Endothelial cell of umbilical vein (primary cell): Measurements from ENCODE around the gene RAP1GAP2. TPM values are rescaled to one million over a fixed set of nuclear protein-coding genes. Genes with fewer than 3 reads are reported as not detected.
"Not testable (repeated sequence)": the region's sequence is repeated elsewhere in the genome, so short reads cannot be mapped to it uniquely, and the experiment has no call there.

ENCODE experiments used
- BruUV-seq: library from RNA; stranded (reverse); fragments of 400-500 nt; replicated peaks from 2 replicates; lab custom pipeline; 2021; lab: Mats Ljungman, UMichigan
- CTCF ChIA-PET: fragments of 300-600, 350-600 bp; sonication (Branson Sonifier 250); formaldehyde crosslinking; loops from one replicate; lab custom pipeline; 2021; ENCODE audit warnings: antibody characterized with exemption, inconsistent platforms; lab: Charles Lee
- POLR2A ChIA-PET: fragments of 300-600, 350-600 bp; sonication (Branson Sonifier 250); formaldehyde crosslinking; loops from one replicate; lab custom pipeline; 2021; ENCODE audit warnings: antibody characterized with exemption, inconsistent platforms; lab: Charles Lee
- DNase-seq: peaks from one replicate; pipeline ENCODE4 v3.0.0-alpha.2; 2011; ENCODE audit warnings: low read depth, low spot score
- FAIRE-seq: peaks from 2 replicates; lab custom pipeline; 2011; peaks lifted over from hg19 to GRCh38; lab: Jason Lieb, UNC
- H2AFZ ChIP-seq: 2 replicates; pipeline ENCODE4 v1.6.0; 2012; ENCODE audit warnings: low read depth, low read length, control low read depth, inconsistent platforms
- H3K27ac ChIP-seq: 2 replicates; pipeline ENCODE4 v1.5.1; 2011; ENCODE audit warnings: low read depth, mild to moderate bottlenecking, control low read depth, low read length, moderate library complexity; ENCODE audit not compliant: insufficient read depth
- H3K27me3 ChIP-seq, 2 experiments: 2 replicates each; pipeline versions ENCODE4 v1.6.0 to v1.6.1; 2011; ENCODE audit warnings: low read length in 2 of 2, mixed read lengths in 1 of 2; ENCODE audit not compliant: control insufficient read depth in 2 of 2, insufficient read depth in 2 of 2
- H3K36me3 ChIP-seq, 2 experiments: 2 replicates in 1 of 2; 3 replicates in 1 of 2; pipeline ENCODE4 v1.5.1; 2011; ENCODE audit warnings: low read length in 2 of 2, mild to moderate bottlenecking in 1 of 2, moderate library complexity in 1 of 2; ENCODE audit not compliant: control insufficient read depth in 2 of 2, insufficient read depth in 2 of 2; ENCODE audit errors: extremely low read depth in 1 of 2
- H3K4me1 ChIP-seq: 3 replicates; pipeline ENCODE4 v1.5.1; 2011; ENCODE audit warnings: mild to moderate bottlenecking, low read length; ENCODE audit not compliant: control insufficient read depth, insufficient read depth; ENCODE audit errors: extremely low read depth
- H3K4me2 ChIP-seq: 2 replicates; pipeline ENCODE4 v1.6.1; 2011; ENCODE audit warnings: low read length, control low read depth, mixed read lengths; ENCODE audit not compliant: insufficient read depth
- H3K4me3 ChIP-seq, 3 experiments: fragments of 200-600 bp in 1 of 3; sonication (generic), shearing (Covaris generic) in 1 of 3; replicated peaks in 1 of 3; 2 replicates each; pipeline ENCODE4 v1.5.1; 2011 to 2016; ENCODE audit warnings: control low read depth in 3 of 3, low read length in 3 of 3, mild to moderate bottlenecking in 2 of 3, inconsistent platforms in 1 of 3, low read depth in 1 of 3, moderate library complexity in 1 of 3; ENCODE audit not compliant: insufficient read depth in 1 of 3
- H3K79me2 ChIP-seq: 2 replicates; pipeline ENCODE4 v1.6.0; 2012; ENCODE audit warnings: low read length, inconsistent platforms; ENCODE audit not compliant: control insufficient read depth, insufficient read depth
- H3K9ac ChIP-seq: replicated peaks from 2 replicates; pipeline ENCODE3; 2011; ENCODE audit warnings: low read length, control low read depth; ENCODE audit not compliant: insufficient read depth; ENCODE audit errors: extremely low read depth
- H3K9me1 ChIP-seq: replicated peaks from 3 replicates; pipeline ENCODE4 v1.6.0; 2011; ENCODE audit warnings: mild to moderate bottlenecking, low read length; ENCODE audit not compliant: control insufficient read depth, insufficient read depth; ENCODE audit errors: extremely low read depth
- H3K9me3 ChIP-seq: replicated peaks from 2 replicates; pipeline ENCODE4 v1.5.1; 2012; ENCODE audit warnings: low read length, inconsistent platforms; ENCODE audit not compliant: control insufficient read depth, insufficient read depth
- H4K20me1 ChIP-seq: replicated peaks from 2 replicates; pipeline ENCODE3; 2011; ENCODE audit warnings: mild to moderate bottlenecking, low read length; ENCODE audit not compliant: control insufficient read depth, insufficient read depth; ENCODE audit errors: extremely low read depth
- POLR2AphosphoS5 ChIP-seq: IDR thresholded peaks from 2 replicates; pipeline ENCODE4 v1.6.1; 2012; ENCODE audit warnings: low read depth, mild to moderate bottlenecking, control low read depth, low read length, moderate library complexity; ENCODE audit not compliant: insufficient read depth
- dilution Hi-C: fragments of 300-500 bp; cut with MboI; formaldehyde crosslinking; loops from one replicate; pipeline ENCODE4 v1.15.0; 2019; ENCODE audit warnings: low sequenced_read_pairs; ENCODE audit not compliant: extremely low pct_ligation_motif_present
- intact Hi-C: fragments of 100-400 bp; cut with micrococcal nuclease; formaldehyde crosslinking; loops from one replicate; pipeline ENCODE4 v1.10.0; 2022
- polyA plus RNA-seq, 4 experiments: library from polyadenylated mRNA; depleted of rRNA in 3 of 4; stranded (reverse) in 3 of 4; unstranded in 1 of 4; fragments of >200 nt; gene quantifications; 2 replicates each; pipeline versions ENCODE4 v1.2.1 to v1.2.3, GENCODE V29; 2011 to 2012; ENCODE audit warnings: missing spikeins in 1 of 4
- total RNA-seq: library from RNA; stranded (reverse); gene quantifications from 2 replicates; pipeline ENCODE4 v1.2.3, GENCODE V29; 2021
- TF ChIP-seq, protein P1 (sequence below), 2 donors: IDR thresholded peaks; 1 replicate in 1 of 2; 2 replicates in 1 of 2; pipeline ENCODE4 v1.5.1; 2011; ENCODE audit warnings: low read length in 2 of 2, mild to moderate bottlenecking in 2 of 2, moderate library complexity in 2 of 2, control low read depth in 1 of 2, inconsistent platforms in 1 of 2, low read depth in 1 of 2; ENCODE audit not compliant: insufficient read depth in 1 of 2; ENCODE audit errors: extremely low read depth in 1 of 2

Gene RAP1GAP2
- total and polyA plus RNA-seq, 2 donors (not counting 3 experiments of a cell fraction or from before 2014, with no cell fraction given) = 1.4 to 3.6 TPM

DNA sequence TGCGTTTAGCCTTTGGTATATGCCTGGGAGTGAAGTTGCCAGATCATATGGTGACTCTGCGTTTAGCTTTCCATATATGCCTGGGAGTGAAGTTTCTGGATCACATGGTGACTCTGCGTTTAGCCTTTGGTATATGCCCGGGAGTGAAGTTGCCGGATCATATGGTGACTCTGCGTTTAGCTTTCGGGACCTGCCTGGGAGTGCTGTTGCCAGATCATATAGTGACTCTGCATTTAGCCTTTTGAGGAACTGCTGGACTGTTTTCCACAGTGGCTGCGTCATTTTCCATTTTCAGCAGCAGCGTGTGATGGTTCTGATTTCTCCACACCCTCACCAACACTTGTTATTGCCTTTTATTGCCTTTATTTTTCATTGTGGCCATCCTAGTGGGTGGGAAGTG is 194.2 kb downstream of the RAP1GAP2 start:
- TF ChIP-seq, protein P1, sequence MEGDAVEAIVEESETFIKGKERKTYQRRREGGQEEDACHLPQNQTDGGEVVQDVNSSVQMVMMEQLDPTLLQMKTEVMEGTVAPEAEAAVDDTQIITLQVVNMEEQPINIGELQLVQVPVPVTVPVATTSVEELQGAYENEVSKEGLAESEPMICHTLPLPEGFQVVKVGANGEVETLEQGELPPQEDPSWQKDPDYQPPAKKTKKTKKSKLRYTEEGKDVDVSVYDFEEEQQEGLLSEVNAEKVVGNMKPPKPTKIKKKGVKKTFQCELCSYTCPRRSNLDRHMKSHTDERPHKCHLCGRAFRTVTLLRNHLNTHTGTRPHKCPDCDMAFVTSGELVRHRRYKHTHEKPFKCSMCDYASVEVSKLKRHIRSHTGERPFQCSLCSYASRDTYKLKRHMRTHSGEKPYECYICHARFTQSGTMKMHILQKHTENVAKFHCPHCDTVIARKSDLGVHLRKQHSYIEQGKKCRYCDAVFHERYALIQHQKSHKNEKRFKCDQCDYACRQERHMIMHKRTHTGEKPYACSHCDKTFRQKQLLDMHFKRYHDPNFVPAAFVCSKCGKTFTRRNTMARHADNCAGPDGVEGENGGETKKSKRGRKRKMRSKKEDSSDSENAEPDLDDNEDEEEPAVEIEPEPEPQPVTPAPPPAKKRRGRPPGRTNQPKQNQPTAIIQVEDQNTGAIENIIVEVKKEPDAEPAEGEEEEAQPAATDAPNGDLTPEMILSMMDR (IDR thresholded peaks at IDR 0.05; ENCODE audit: extremely low read depth in 1 of 2, insufficient read depth in 1 of 2, low read depth in 1 of 2, low read length in 2 of 2) = no peak
- no peak for TF ChIP-seq POLR2AphosphoS5
- BruUV-seq = no TSS peak
- no peak for FAIRE-seq
- H3K4me3 ChIP-seq = no peak overlapping the region
- no peaks in the 10 kb centered on the region for H3K27me3 ChIP-seq
- H3K9me3 ChIP-seq = no peaks in the 10 kb centered on the region
- no peak overlapping the region for H3K4me2 ChIP-seq
- no peaks in the 10 kb centered on the region for H3K79me2 ChIP-seq
- CTCF ChIA-PET = no interaction called here
- H3K27ac ChIP-seq = no peak overlapping the region
- POLR2A ChIA-PET = no interaction called here
- no peaks in the 10 kb centered on the region for H3K4me1 ChIP-seq
- dilution Hi-C loops (no loop called here), intact Hi-C loops (no loop called here)
- no peaks in the 10 kb centered on the region for H3K9me1 ChIP-seq
- no peaks in the 10 kb centered on the region for H3K36me3 ChIP-seq
- no peaks in the 10 kb centered on the region for H4K20me1 ChIP-seq
- no peak for DNase-seq
- H2AFZ ChIP-seq = no peak overlapping the region
- H3K9ac ChIP-seq = no peak overlapping the region

DNA sequence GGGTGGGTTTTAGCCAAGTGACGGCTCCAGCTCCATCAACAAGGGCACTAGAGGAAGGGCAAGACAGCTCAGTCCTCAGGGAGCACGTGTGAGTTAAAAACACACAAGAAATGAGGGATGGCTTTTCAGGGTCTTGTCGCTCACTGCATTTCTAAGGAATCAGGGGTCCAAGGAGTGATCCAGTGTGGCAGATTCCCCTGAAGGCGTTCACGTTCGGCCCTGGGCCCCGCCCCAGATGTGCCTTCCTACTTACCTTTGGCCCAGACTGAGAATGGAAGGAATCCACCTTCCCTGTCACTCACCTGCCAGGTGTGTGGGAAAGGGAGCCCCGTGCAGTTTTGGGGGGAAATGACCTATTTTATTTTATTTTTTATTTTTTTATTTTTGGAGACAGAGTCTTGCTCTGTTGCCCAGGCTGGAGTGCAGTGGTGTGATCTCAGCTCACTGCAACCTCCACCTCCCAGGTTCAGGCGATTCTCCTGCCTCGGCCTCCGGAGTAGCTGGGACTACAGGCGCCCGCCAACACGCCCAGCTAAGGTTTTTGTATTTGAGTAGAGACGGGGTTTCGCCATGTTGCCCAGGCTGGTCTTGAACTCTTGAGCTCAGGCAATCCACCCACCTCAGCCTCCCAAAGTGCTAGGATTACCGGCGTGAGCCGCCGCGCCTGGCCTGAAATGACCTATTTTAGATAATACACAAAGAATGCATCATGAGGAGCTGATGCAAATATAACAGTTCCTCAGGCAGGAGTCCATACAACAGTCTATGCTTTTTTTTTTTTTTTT is 195.3 kb downstream of the RAP1GAP2 start:
- ChIA-PET CTCF (interaction anchor here (1.2 kb wide), 1 partner anchor 60 kb away, joined by 3 read pairs; no protein-coding TSS in a partner anchor), POLR2A (interaction anchor here (0.5 kb wide), 1 partner anchor 182 kb away, joined by 5 read pairs; no protein-coding TSS in a partner anchor)
- H3K4me2 ChIP-seq, H3K79me2 ChIP-seq, H3K4me1 ChIP-seq, H3K27ac ChIP-seq, H3K36me3 ChIP-seq, H3K4me3 ChIP-seq, H3K9me1 ChIP-seq, dilution Hi-C loops, H3K27me3 ChIP-seq, DNase-seq, H3K9me3 ChIP-seq, FAIRE-seq, intact Hi-C loops, H2AFZ ChIP-seq, H4K20me1 ChIP-seq, BruUV-seq, H3K9ac ChIP-seq: not testable (repeated sequence)
